GM19468 (cell line): ENCODE measurements around the gene PGC.

ENCODE experiments used
- ATAC-seq: cut with Tn5 transposase; IDR thresholded peaks from one replicate; pipeline ENCODE4 v1.9.1; 2021; ENCODE audit warnings: mild to moderate bottlenecking, moderate library complexity, moderate number of reproducible peaks; ENCODE audit not compliant: unreplicated experiment; ENCODE audit errors: extremely low read depth

Gene PGC

GRCh38 chr6:41687501-41688175 lies 59.6 kb downstream of the PGC start:
- no peak for ATAC-seq
